K562 (cell line): ENCODE measurements around the gene CEP295NL. TPM values are rescaled to one million over a fixed set of nuclear protein-coding genes. Genes with fewer than 3 reads are reported as not detected.

Experiments used
- ATAC-seq: fragments of 200-7000 bp; cut with Tn5 transposase; 3 replicates; pipeline ENCODE4 v1.9.1; 2020; ENCODE audit warnings: moderate library complexity
- BruUV-seq: library from RNA; stranded (reverse); fragments of 400-500 nt; replicated peaks from 2 replicates; lab custom pipeline; 2021; lab: Mats Ljungman, UMichigan
- CTCF ChIA-PET: fragments of 300-600 bp; formaldehyde crosslinking; extraction: SDS; loops from one replicate; lab custom pipeline; 2021; ENCODE audit warnings: low intra/inter-chr PET ratio; lab: Yijun Ruan, JAX
- POLR2A ChIA-PET: fragments of 300-600, 350-650 bp; sonication (Branson Sonifier 250); formaldehyde crosslinking; extraction: SDS; loops from one replicate; lab custom pipeline; 2021; ENCODE audit warnings: antibody characterized with exemption, inconsistent platforms; lab: Yijun Ruan, JAX
- DNase-seq, 4 experiments: peaks; one replicate each; pipeline versions ENCODE4 v3.0.0 to v3.0.0-alpha.2; 2011 to 2018; ENCODE audit warnings: low spot score in 3 of 4, mixed read lengths in 3 of 4; ENCODE audit errors: extremely low read depth in 1 of 4
- FAIRE-seq: peaks from 2 replicates; lab custom pipeline; 2011; peaks lifted over from hg19 to GRCh38; lab: Jason Lieb, UNC
- H2AFZ ChIP-seq: 2 replicates; pipeline ENCODE4 v1.6.0; 2011; ENCODE audit warnings: low read depth, low read length, control low read depth, inconsistent platforms
- H3K27ac ChIP-seq: fragments of 200-600 bp; 3 replicates; pipeline ENCODE4 v1.8.0; 2011; ENCODE audit warnings: low read depth, mild to moderate bottlenecking, control low read depth, inconsistent platforms, low read length, moderate library complexity, mixed read lengths; ENCODE audit errors: extremely low read depth
- H3K27me3 ChIP-seq, 2 experiments: fragments of 300-600 bp in 1 of 2; 2 replicates in 1 of 2; 3 replicates in 1 of 2; pipeline versions ENCODE4 v1.6.0 to v1.8.0; 2011; ENCODE audit warnings: inconsistent platforms in 2 of 2, low read length in 2 of 2, mild to moderate bottlenecking in 1 of 2, mixed read lengths in 1 of 2, moderate library complexity in 1 of 2; ENCODE audit not compliant: control insufficient read depth in 2 of 2, insufficient read depth in 2 of 2
- H3K36me3 ChIP-seq: fragments of 300-600 bp; 3 replicates; pipeline ENCODE4 v1.8.0; 2011; ENCODE audit warnings: mild to moderate bottlenecking, low read length, inconsistent platforms; ENCODE audit not compliant: control insufficient read depth, insufficient read depth
- H3K4me1 ChIP-seq, 2 experiments: fragments of 200-600 bp in 1 of 2; replicated peaks in 1 of 2; 2 replicates in 1 of 2; 3 replicates in 1 of 2; pipeline versions ENCODE4 v1.5.1 to v1.8.0; 2011; ENCODE audit warnings: inconsistent platforms in 2 of 2, low read length in 2 of 2, mild to moderate bottlenecking in 1 of 2, mixed read lengths in 1 of 2, moderate library complexity in 1 of 2; ENCODE audit not compliant: control insufficient read depth in 2 of 2, insufficient read depth in 2 of 2
- H3K4me2 ChIP-seq: 2 replicates; pipeline ENCODE4 v1.6.1; 2011; ENCODE audit warnings: low read length, control low read depth, inconsistent platforms, mixed read lengths; ENCODE audit not compliant: insufficient read depth
- H3K4me3 ChIP-seq: fragments of 200-600 bp; sonication (generic), shearing (Covaris generic); 2 replicates; pipeline ENCODE4 v1.5.1; 2016; ENCODE audit warnings: control low read depth, inconsistent platforms
- H3K79me2 ChIP-seq: fragments of 200-600 bp; 3 replicates; pipeline ENCODE4 v1.8.0; 2011; ENCODE audit warnings: low read length, inconsistent platforms; ENCODE audit not compliant: control insufficient read depth, insufficient read depth
- H3K9ac ChIP-seq, 2 experiments: 2 replicates each; pipeline versions ENCODE4 v1.6.0 to v1.6.1; 2011; ENCODE audit warnings: low read depth in 2 of 2, low read length in 2 of 2, control low read depth in 1 of 2, inconsistent platforms in 1 of 2, mild to moderate bottlenecking in 1 of 2, mixed read lengths in 1 of 2; ENCODE audit not compliant: insufficient read depth in 1 of 2
- H3K9me1 ChIP-seq: one replicate; pipeline ENCODE4 v1.6.0; 2011; ENCODE audit warnings: inconsistent platforms, mild to moderate bottlenecking, low read length, moderate library complexity; ENCODE audit not compliant: control insufficient read depth, insufficient read depth
- H3K9me3 ChIP-seq: replicated peaks from 2 replicates; pipeline ENCODE4 v1.5.1; 2011; ENCODE audit warnings: low read depth, low read length, inconsistent platforms; ENCODE audit not compliant: control insufficient read depth, insufficient read depth
- H4K20me1 ChIP-seq: replicated peaks from 2 replicates; pipeline ENCODE4 v1.6.1; 2011; ENCODE audit warnings: low read length, inconsistent platforms, mixed read lengths; ENCODE audit not compliant: control insufficient read depth, insufficient read depth
- ARNT ChIP-seq, 2 experiments: fragments of 450-650 bp; IDR thresholded peaks; 2 replicates each; pipeline ENCODE4 v1.6.1; 2016; ENCODE audit warnings: mild to moderate bottlenecking in 1 of 2
- GTF2F1 ChIP-seq: IDR thresholded peaks from 2 replicates; pipeline ENCODE4 v1.6.1; 2011; ENCODE audit warnings: low read depth, low read length, improper control_type of control experiment
- HNRNPL ChIP-seq: fragments of 200-400 bp; formaldehyde crosslinking; IDR thresholded peaks from 2 replicates; pipeline ENCODE4 v1.6.1; 2017; ENCODE audit warnings: low read depth, mild to moderate bottlenecking, low read length
- MTF1 ChIP-seq: fragments of 250-450 bp; sonication (Bioruptor Pico); IDR thresholded peaks from 2 replicates; pipeline ENCODE4 v1.9.0; 2021; ENCODE audit warnings: moderate library complexity, mild to moderate bottlenecking, inconsistent platforms, borderline replicate concordance
- NCOA2 ChIP-seq, 2 experiments: fragments of 450-650 bp; IDR thresholded peaks; 2 replicates each; pipeline ENCODE4 v1.6.1; 2018; ENCODE audit warnings: mild to moderate bottlenecking in 2 of 2, moderate library complexity in 1 of 2; ENCODE audit not compliant: partially characterized antibody in 2 of 2
- RBFOX2 ChIP-seq: fragments of 200-400 bp; formaldehyde crosslinking; IDR thresholded peaks from 2 replicates; pipeline ENCODE4 v1.6.1; 2017; ENCODE audit warnings: low read depth, mild to moderate bottlenecking, low read length, moderate library complexity
- TAF1 ChIP-seq: IDR thresholded peaks from 2 replicates; pipeline ENCODE4 v1.6.1; 2011; ENCODE audit warnings: mild to moderate bottlenecking, low read length, moderate library complexity; ENCODE audit not compliant: insufficient read depth, control insufficient read depth, severe bottlenecking; ENCODE audit errors: extremely low read depth
- TRIM28 ChIP-seq: fragments of 450-650 bp; IDR thresholded peaks from 2 replicates; pipeline ENCODE4 v1.6.1; 2017
- XRCC5 ChIP-seq: fragments of 200-400 bp; formaldehyde crosslinking; IDR thresholded peaks from 2 replicates; pipeline ENCODE4 v1.6.1; 2017; ENCODE audit warnings: low read depth, mild to moderate bottlenecking, low read length
- ZBTB7A ChIP-seq: IDR thresholded peaks from 2 replicates; pipeline ENCODE4 v1.6.1; 2011; ENCODE audit warnings: low read depth, mild to moderate bottlenecking, low read length, moderate library complexity, borderline replicate concordance; ENCODE audit not compliant: control insufficient read depth
- ZNF316 ChIP-seq: fragments of 450-650 bp; IDR thresholded peaks from 2 replicates; pipeline ENCODE4 v1.6.1; 2016
- ZNF507 ChIP-seq: conservative IDR thresholded peaks from 2 replicates; pipeline ENCODE4 v1.6.1; 2017; ENCODE audit warnings: missing genetic modification characterization, missing compliant biosample characterization
- ZNF551 ChIP-seq: fragments of 250-450 bp; sonication (Bioruptor Pico); IDR thresholded peaks from 2 replicates; pipeline ENCODE4 v1.5.0; 2021; ENCODE audit warnings: mild to moderate bottlenecking, moderate library complexity
- ZNF644 ChIP-seq: fragments of 200-800 bp; sonication (Bioruptor generic); IDR thresholded peaks from 2 replicates; pipeline ENCODE4 v1.6.1; 2016; ENCODE audit warnings: low read depth, missing genetic modification characterization, missing compliant biosample characterization
- WGBS: fragments of 100-300 bp; shearing (Covaris generic); methylation state at CpG from one replicate; pipeline ENCODE4 v1.1.6; 2016; ENCODE audit warnings: low coverage, mixed read lengths; ENCODE audit not compliant: insufficient coverage; ENCODE audit errors: missing lambda C conversion rate; 5-methylcytosine and 5-hydroxymethylcytosine counted together
- in situ Hi-C: fragments of 300-500 bp; cut with MboI; formaldehyde crosslinking; loops from 4 replicates; pipeline ENCODE4 v1.15.0; 2018; ENCODE audit warnings: inconsistent platforms, mixed read lengths
- intact Hi-C: fragments of 100-400 bp; cut with micrococcal nuclease; formaldehyde crosslinking; loops from 2 replicates; pipeline ENCODE4 v1.14.2; 2022
- polyA plus RNA-seq, 8 experiments: library from polyadenylated mRNA; depleted of rRNA in 4 of 8; stranded (reverse) in 5 of 8; unstranded in 3 of 8; fragments of >200 nt; fragmentation: Nextera tagmentation in 2 of 8; fragmentation: Illumina TruSeq in 1 of 8; extraction: Ambion mirVana in 2 of 8; extraction: Trizol in 1 of 8; gene quantifications; 2 replicates each; pipeline versions ENCODE4 v1.2.1 to v1.2.3, GENCODE V29; 2011 to 2014; ENCODE audit warnings: inconsistent platforms in 1 of 8, missing spikeins in 1 of 8
- total RNA-seq, 7 experiments: library from RNA; depleted of rRNA in 6 of 7; stranded (reverse); fragments of >200 nt in 6 of 7; fragmentation: Illumina TruSeq in 2 of 7; extraction: Trizol in 2 of 7; gene quantifications; 2 replicates each; pipeline versions ENCODE4 v1.2.1 to v1.2.3, GENCODE V29; 2011 to 2021; ENCODE audit warnings: low replicate concordance in 1 of 7

CEP295NL gene
- total and polyA plus RNA-seq, 9 of the 15 experiments (the other 6 are each of a cell fraction or from before 2014, with no cell fraction given): not detected

GRCh38 chr17:78934681-78935418 is 31.8 kb upstream of the CEP295NL start:
- H3K4me1 ChIP-seq: peaks cover 3 to 15% of the 10 kb centered on the region in 2 experiments; a peak in 3 of 5 replicates
- BruUV-seq: no TSS peak
- no peak overlapping the region for H3K9ac ChIP-seq
- H3K4me2 ChIP-seq: no peak overlapping the region
- H3K36me3 ChIP-seq: no peaks in the 10 kb centered on the region
- intact Hi-C loops: no loop called here
- FAIRE-seq (no peak), ATAC-seq (no peak), DNase-seq (no peak)
- no peaks in the 10 kb centered on the region for H3K79me2 ChIP-seq
- 7% methylated on average over 18 of the region's 19 CpGs for WGBS
- H3K9me1 ChIP-seq: no peaks in the 10 kb centered on the region
- H4K20me1 ChIP-seq: 0 out of 2 replicates have a peak, but pooled peaks cover 12% of the 10 kb centered on the region
- no peaks in the 10 kb centered on the region for H3K9me3 ChIP-seq
- TF ChIP-seq RBFOX2 (no peak), ZNF316 (no peak), TAF1 (no peak), HNRNPL (no peak), XRCC5 (no peak), ZNF507 (tag) (no peak), NCOA2 (IDR thresholded peaks at IDR 0.05; ENCODE audit: partially characterized antibody in 2 of 2) (no peak), ARNT (IDR thresholded peaks at IDR 0.05) (no peak), MTF1 (CRISPR knock-in tag) (no peak), ZNF644 (tag) (no peak), ZNF551 (CRISPR knock-in tag) (no peak), TRIM28 (no peak), ZBTB7A (no peak), GTF2F1 (no peak)
- H3K27me3 ChIP-seq: peaks cover 44 to 86% of the 10 kb centered on the region in 2 experiments
- no peak overlapping the region for H2AFZ ChIP-seq
- no peak overlapping the region for H3K27ac ChIP-seq
- in situ Hi-C loops: no loop called here
- H3K4me3 ChIP-seq: no peak overlapping the region
- CTCF ChIA-PET: no interaction called here
- POLR2A ChIA-PET: interaction anchor here (0.7 kb wide), 1 partner anchor 605 kb away, joined by 3 read pairs; no protein-coding TSS in a partner anchor
